ENCODE results near the gene SPECC1. TPM values are rescaled to one million over a fixed set of nuclear protein-coding genes. Genes with fewer than 3 reads are reported as not detected.
"Not testable (repeated sequence)": the region's sequence is repeated elsewhere in the genome, so short reads cannot be mapped to it uniquely, and the experiment has no call there.

SPECC1 gene
- 10 to 100 TPM; 22.5 to 36.3 (median 33.2) TPM for total RNA-seq

- Histone ChIP-seq H3K27ac (peak within 1 kb of the TSS; percentile 32 to 86 (median 82)), H3K9me3 (no peaks in the 10 kb centered on the region), H3K27me3 (no peaks in the 10 kb centered on the region), H3K4me1 (peaks cover 0 to 27% (median 0%) of the 10 kb centered on the region in 3 donors), H3K4me3 (peak within 1 kb of the TSS; percentile 64 to 78), H3K36me3 (no peaks in the 10 kb centered on the region)
- ATAC-seq = peak; percentile 96
- 0% methylated on average over 3 to 13 of the region's 96 CpGs for WGBS, 2 donors (ENCODE audit: low coverage in 1 of 2)
- TF ChIP-seq EP300 (IDR thresholded peaks at IDR 0.05) (no peak), CTCF (IDR thresholded peaks at IDR 0.05) (peak; percentile 97 to 100 (median 98)), POLR2AphosphoS5 (IDR thresholded peaks at IDR 0.05) (no peak), POLR2A (IDR thresholded peaks at IDR 0.05) (peak in 1 of 2 donors; percentile 16)
Measured at GRCh38 chr17:20009302-20010098, at the start of gene SPECC1. Gene SPECC1, plus strand, starts transcription at chr17:20009359. Its CDS starts 87,293 bp downstream, at chr17:20096652.

- not testable (repeated sequence) for H3K27ac ChIP-seq, H3K4me3 ChIP-seq, H3K4me1 ChIP-seq, ATAC-seq, H3K9me3 ChIP-seq, H3K27me3 ChIP-seq
- 82 to 83% methylated on average over 1 to 2 of the region's 2 CpGs for WGBS, 2 donors (ENCODE audit: low coverage in 1 of 2)
- peaks cover 0 to 86% of the 10 kb centered on the region in 2 donors for H3K36me3 ChIP-seq
Measured at GRCh38 chr17:19962954-19963353, 46.2 kb upstream of the SPECC1 start.

GRCh38 chr17:19973156-19973555 lies 36.0 kb upstream of the SPECC1 start:
- TF ChIP-seq EP300 (IDR thresholded peaks at IDR 0.05) (no peak), POLR2AphosphoS5 (IDR thresholded peaks at IDR 0.05) (no peak), POLR2A (IDR thresholded peaks at IDR 0.05) (no peak), CTCF (IDR thresholded peaks at IDR 0.05) (no peak)
- Histone ChIP-seq H3K36me3 (peaks cover 3 to 29% of the 10 kb centered on the region in 2 donors), H3K9me3 (no peaks in the 10 kb centered on the region), H3K4me1 (peaks cover 0 to 43% (median 6%) of the 10 kb centered on the region in 3 donors), H3K4me3 (no peak overlapping the region), H3K27ac (no peak overlapping the region), H3K27me3 (no peaks in the 10 kb centered on the region)
- no peak for ATAC-seq
- 34 to 50% methylated on average over 2 of the region's 2 CpGs for WGBS, 2 donors (ENCODE audit: low coverage in 1 of 2)

DNA sequence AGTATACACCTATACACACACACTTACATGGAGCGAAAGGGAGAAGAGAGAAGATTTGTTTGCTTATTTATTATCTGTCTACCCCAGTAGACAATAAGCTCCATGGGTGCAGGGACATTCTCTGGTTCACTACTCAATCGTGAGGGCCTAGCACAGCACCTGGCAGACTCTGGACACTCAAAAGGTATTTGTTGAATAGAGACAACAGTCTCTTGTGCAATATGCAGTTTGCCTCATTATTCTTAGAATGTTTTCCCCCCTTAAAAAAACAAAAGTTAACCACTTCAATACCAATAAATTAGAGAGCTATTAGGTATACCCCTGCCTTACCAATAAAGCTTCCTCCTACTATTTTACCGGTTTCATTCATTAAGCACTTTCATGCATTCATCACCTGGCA lies 33.6 kb upstream of the SPECC1 start:
- WGBS, 2 donors (ENCODE audit: low coverage in 1 of 2) = 86 to 87% methylated on average over 3 of the region's 3 CpGs
- no peaks in the 10 kb centered on the region for H3K9me3 ChIP-seq
- H3K4me1 ChIP-seq = peaks cover 0 to 53% (median 12%) of the 10 kb centered on the region in 3 donors
- no peak for TF ChIP-seq POLR2A (IDR thresholded peaks at IDR 0.05)
- TF ChIP-seq CTCF (IDR thresholded peaks at IDR 0.05) = no peak
- no peak for TF ChIP-seq POLR2AphosphoS5 (IDR thresholded peaks at IDR 0.05)
- TF ChIP-seq EP300 (IDR thresholded peaks at IDR 0.05) = no peak
- ATAC-seq = no peak
- H3K36me3 ChIP-seq = peaks cover 0 to 12% of the 10 kb centered on the region in 2 donors
- no peak overlapping the region for H3K4me3 ChIP-seq
- no peaks in the 10 kb centered on the region for H3K27me3 ChIP-seq
- H3K27ac ChIP-seq = no peak overlapping the region

GRCh38 chr17:19977293-19978208 lies 31.6 kb upstream of the SPECC1 start, which contains the start of gene AKAP10:
Gene AKAP10, minus strand, starts transcription at chr17:19977828. Its CDS starts 149 bp downstream, at chr17:19977679.
- H3K4me1 ChIP-seq = peaks cover 0 to 53% (median 12%) of the 10 kb centered on the region in 3 donors
- peak within 1 kb of the TSS; percentile 73 to 93 (median 89) for H3K27ac ChIP-seq
- no peaks in the 10 kb centered on the region for H3K27me3 ChIP-seq
- H3K36me3 ChIP-seq = no peaks in the 10 kb centered on the region
- peak within 1 kb of the TSS; percentile 87 to 95 for H3K4me3 ChIP-seq
- peak; percentile 51 to 57 for TF ChIP-seq POLR2A (IDR thresholded peaks at IDR 0.05)
- TF ChIP-seq CTCF (IDR thresholded peaks at IDR 0.05) = no peak
- TF ChIP-seq EP300 (IDR thresholded peaks at IDR 0.05) = no peak
- peak; percentile 51 for TF ChIP-seq POLR2AphosphoS5 (IDR thresholded peaks at IDR 0.05)
- 0% methylated on average over 19 of the region's 75 CpGs; no CpG with 5 or more reads in 1 of the 2 donors for WGBS, 2 donors (ENCODE audit: low coverage in 1 of 2)
- no peaks in the 10 kb centered on the region for H3K9me3 ChIP-seq
- ATAC-seq = peak; percentile 93

All from gastroesophageal sphincter (tissue), 4 donors.